ENCODE measurements around the gene SIN3A. TPM values are rescaled to one million over a fixed set of nuclear protein-coding genes. Genes with fewer than 3 reads are reported as not detected.

The SIN3A gene
- total and polyA plus RNA-seq, 4 donors = 7.6 to 67.9 (median 40.6) TPM

GRCh38 chr15:75359537-75360250, 91.8 kb downstream of the SIN3A start:
- intact Hi-C loops (cut with DNase I) = loop anchor here in 1 of 2 donors (10.0 kb wide), 1 partner anchor 265 kb away; the partner anchor contains the start of gene SNUPN
- Histone ChIP-seq H3K27ac (ENCODE audit: low read depth in 1 of 2, low read length in 2 of 2) (no peak overlapping the region), H3K36me3 (ENCODE audit: control insufficient read depth in 1 of 2, insufficient read depth in 2 of 2, low read length in 1 of 2) (peaks cover 0 to 7% of the 10 kb centered on the region in 2 donors), H3K27me3 (ENCODE audit: control insufficient read depth in 1 of 2, insufficient read depth in 2 of 2, low read length in 1 of 2) (no peaks in the 10 kb centered on the region), H3K4me3 (ENCODE audit: low read length in 2 of 2) (no peak overlapping the region), H3K9me3 (ENCODE audit: control insufficient read depth, low read length) (no peaks in the 10 kb centered on the region), H3K4me1 (ENCODE audit: control insufficient read depth in 1 of 2, insufficient read depth in 2 of 2, low read length in 2 of 2) (no peaks in the 10 kb centered on the region)
- DNase-seq (peak in 1 of 2 donors; percentile 28), ATAC-seq (ENCODE audit: low FRiP score) (no peak)
- WGBS, 2 donors = 88 to 90% methylated on average over 15 of the region's 15 CpGs

- WGBS, 2 donors = 93 to 95% methylated on average over 10 of the region's 10 CpGs
- intact Hi-C loops (cut with DNase I) = no loop called here
- Histone ChIP-seq H3K27ac (ENCODE audit: low read depth in 1 of 2, low read length in 2 of 2) (no peak overlapping the region), H3K4me3 (ENCODE audit: low read length in 2 of 2) (no peak overlapping the region), H3K4me1 (ENCODE audit: control insufficient read depth in 1 of 2, insufficient read depth in 2 of 2, low read length in 2 of 2) (no peaks in the 10 kb centered on the region), H3K36me3 (ENCODE audit: control insufficient read depth in 1 of 2, insufficient read depth in 2 of 2, low read length in 1 of 2) (peaks cover 0 to 7% of the 10 kb centered on the region in 2 donors), H3K9me3 (ENCODE audit: control insufficient read depth, low read length) (no peaks in the 10 kb centered on the region), H3K27me3 (ENCODE audit: control insufficient read depth in 1 of 2, insufficient read depth in 2 of 2, low read length in 1 of 2) (no peaks in the 10 kb centered on the region)
- DNase-seq (peak in 1 of 2 donors; percentile 26), ATAC-seq (ENCODE audit: low FRiP score) (no peak)
Measured at GRCh38 chr15:75358771-75359536, 92.5 kb downstream of the SIN3A start.

DNA sequence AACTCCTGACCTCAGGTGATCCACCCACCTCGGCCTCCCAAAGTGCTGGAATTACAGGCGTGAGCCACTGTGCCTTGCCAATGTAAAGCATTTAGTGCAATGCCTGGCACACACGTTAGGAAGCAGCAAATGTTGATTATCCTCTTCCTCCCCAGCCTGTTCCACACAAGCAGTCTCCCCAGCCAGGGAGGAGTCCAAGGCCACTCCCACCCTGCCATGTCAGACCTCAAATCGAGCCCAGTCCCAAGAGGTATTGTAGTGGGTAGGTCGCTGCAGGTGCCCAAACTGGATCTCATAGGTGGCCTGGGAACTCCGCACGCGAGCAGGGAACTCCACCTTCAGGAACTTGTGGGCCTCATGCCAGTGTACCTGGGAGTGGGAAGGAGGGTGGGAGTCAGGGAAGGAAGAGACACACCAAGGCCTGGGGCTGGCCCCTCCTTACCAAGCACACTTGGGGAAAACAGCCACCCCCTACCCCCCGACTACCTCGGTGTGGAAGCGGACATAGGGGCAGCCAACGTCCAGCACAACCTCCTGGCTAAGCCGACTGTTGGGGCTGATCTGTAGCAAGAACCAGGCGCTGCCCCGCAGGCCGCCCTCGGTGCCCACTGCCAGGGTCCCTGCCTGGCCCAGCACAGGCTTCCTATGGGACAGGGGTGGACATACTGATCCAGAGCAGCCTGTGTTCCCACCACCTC, 93.4 kb downstream of the SIN3A start:
- WGBS, 2 donors = 94 to 96% methylated on average over 17 of the region's 17 CpGs
- Histone ChIP-seq H3K4me3 (ENCODE audit: low read length in 2 of 2) (no peak overlapping the region), H3K4me1 (ENCODE audit: control insufficient read depth in 1 of 2, insufficient read depth in 2 of 2, low read length in 2 of 2) (no peaks in the 10 kb centered on the region), H3K27me3 (ENCODE audit: control insufficient read depth in 1 of 2, insufficient read depth in 2 of 2, low read length in 1 of 2) (no peaks in the 10 kb centered on the region), H3K27ac (ENCODE audit: low read depth in 1 of 2, low read length in 2 of 2) (no peak overlapping the region), H3K9me3 (ENCODE audit: control insufficient read depth, low read length) (no peaks in the 10 kb centered on the region), H3K36me3 (ENCODE audit: control insufficient read depth in 1 of 2, insufficient read depth in 2 of 2, low read length in 1 of 2) (peaks cover 0 to 7% of the 10 kb centered on the region in 2 donors)
- DNase-seq = peak in 1 of 2 donors; percentile 37
- intact Hi-C loops (cut with DNase I) = no loop called here
- ATAC-seq (ENCODE audit: low FRiP score) = no peak

GRCh38 chr15:75356517-75356916, 95.0 kb downstream of the SIN3A start:
- Histone ChIP-seq H3K27me3 (ENCODE audit: control insufficient read depth in 1 of 2, insufficient read depth in 2 of 2, low read length in 1 of 2) (no peaks in the 10 kb centered on the region), H3K27ac (ENCODE audit: low read depth in 1 of 2, low read length in 2 of 2) (no peak overlapping the region), H3K9me3 (ENCODE audit: control insufficient read depth, low read length) (no peaks in the 10 kb centered on the region), H3K4me3 (ENCODE audit: low read length in 2 of 2) (no peak overlapping the region), H3K4me1 (ENCODE audit: control insufficient read depth in 1 of 2, insufficient read depth in 2 of 2, low read length in 2 of 2) (no peaks in the 10 kb centered on the region), H3K36me3 (ENCODE audit: control insufficient read depth in 1 of 2, insufficient read depth in 2 of 2, low read length in 1 of 2) (peaks cover 0 to 7% of the 10 kb centered on the region in 2 donors)
- intact Hi-C loops (cut with DNase I) = no loop called here
- no peak for DNase-seq
- ATAC-seq (ENCODE audit: low FRiP score) = no peak
- 94 to 97% methylated on average over 20 of the region's 20 CpGs for WGBS, 2 donors

DNA sequence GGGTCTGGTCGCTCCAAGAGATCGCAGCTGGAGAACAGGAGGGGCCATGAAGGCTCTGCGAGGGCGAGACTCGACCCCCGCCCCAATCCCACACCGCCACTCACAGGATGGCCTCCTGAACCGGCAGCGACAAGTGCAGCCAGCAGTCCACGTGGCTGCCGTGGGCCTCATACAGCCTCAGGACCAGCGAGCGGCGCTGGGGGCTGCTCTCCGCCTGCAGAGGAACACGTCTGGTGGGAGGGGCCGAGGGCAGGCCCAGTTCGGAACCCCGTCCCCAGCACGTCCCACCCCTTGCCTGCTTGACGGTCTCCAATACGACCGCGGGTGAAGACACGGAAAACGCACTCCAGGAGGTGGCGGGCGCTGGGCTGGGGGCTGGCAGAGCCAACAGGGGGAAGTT, 95.5 kb downstream of the SIN3A start:
- WGBS, 2 donors = 84 to 88% methylated on average over 28 of the region's 28 CpGs
- H3K9me3 ChIP-seq (ENCODE audit: control insufficient read depth, low read length) = no peaks in the 10 kb centered on the region
- H3K36me3 ChIP-seq (ENCODE audit: control insufficient read depth in 1 of 2, insufficient read depth in 2 of 2, low read length in 1 of 2) = peaks cover 0 to 3% of the 10 kb centered on the region in 2 donors
- no peak overlapping the region for H3K27ac ChIP-seq (ENCODE audit: low read depth in 1 of 2, low read length in 2 of 2)
- intact Hi-C loops (cut with DNase I) = no loop called here
- DNase-seq (peak in 1 of 2 donors; percentile 65), ATAC-seq (ENCODE audit: low FRiP score) (no peak)
- H3K4me3 ChIP-seq (ENCODE audit: low read length in 2 of 2) = no peak overlapping the region
- no peaks in the 10 kb centered on the region for H3K27me3 ChIP-seq (ENCODE audit: control insufficient read depth in 1 of 2, insufficient read depth in 2 of 2, low read length in 1 of 2)
- H3K4me1 ChIP-seq (ENCODE audit: control insufficient read depth in 1 of 2, insufficient read depth in 2 of 2, low read length in 2 of 2) = no peaks in the 10 kb centered on the region

GRCh38 chr15:75355369-75355768, 96.1 kb downstream of the SIN3A start:
- peaks cover 0 to 3% of the 10 kb centered on the region in 2 donors for H3K36me3 ChIP-seq (ENCODE audit: control insufficient read depth in 1 of 2, insufficient read depth in 2 of 2, low read length in 1 of 2)
- 91 to 92% methylated on average over 4 of the region's 4 CpGs for WGBS, 2 donors
- DNase-seq = peak in 1 of 2 donors; percentile 46
- no peaks in the 10 kb centered on the region for H3K9me3 ChIP-seq (ENCODE audit: control insufficient read depth, low read length)
- no peak for ATAC-seq (ENCODE audit: low FRiP score)
- H3K27ac ChIP-seq (ENCODE audit: low read depth in 1 of 2, low read length in 2 of 2) = no peak overlapping the region
- H3K4me1 ChIP-seq (ENCODE audit: control insufficient read depth in 1 of 2, insufficient read depth in 2 of 2, low read length in 2 of 2) = no peaks in the 10 kb centered on the region
- intact Hi-C loops (cut with DNase I) = no loop called here
- no peaks in the 10 kb centered on the region for H3K27me3 ChIP-seq (ENCODE audit: control insufficient read depth in 1 of 2, insufficient read depth in 2 of 2, low read length in 1 of 2)
- no peak overlapping the region for H3K4me3 ChIP-seq (ENCODE audit: low read length in 2 of 2)

DNA sequence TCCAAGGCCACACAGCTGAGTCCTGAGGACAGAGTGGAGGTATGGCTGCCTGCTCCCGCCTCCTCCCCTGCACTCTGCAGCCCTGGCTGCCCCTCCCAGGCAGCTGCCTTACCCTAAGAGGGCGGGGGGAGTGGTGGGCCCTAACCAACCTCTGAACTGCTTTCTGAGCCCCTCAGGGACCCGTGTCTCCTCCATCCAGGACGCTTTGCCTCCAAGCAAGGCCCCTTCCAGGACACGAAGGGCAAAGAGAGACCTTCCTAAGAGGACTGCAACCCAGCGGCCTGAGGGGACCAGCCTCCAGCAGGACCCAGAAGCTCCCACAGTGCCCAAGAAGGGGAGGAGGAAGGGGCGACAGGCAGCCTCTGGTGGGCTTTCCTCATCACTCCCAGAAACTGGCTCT, 97.0 kb downstream of the SIN3A start:
- WGBS, 2 donors = 79 to 86% methylated on average over 7 of the region's 7 CpGs
- Histone ChIP-seq H3K4me3 (ENCODE audit: low read length in 2 of 2) (no peak overlapping the region), H3K27ac (ENCODE audit: low read depth in 1 of 2, low read length in 2 of 2) (no peak overlapping the region), H3K4me1 (ENCODE audit: control insufficient read depth in 1 of 2, insufficient read depth in 2 of 2, low read length in 2 of 2) (no peaks in the 10 kb centered on the region), H3K9me3 (ENCODE audit: control insufficient read depth, low read length) (no peaks in the 10 kb centered on the region), H3K27me3 (ENCODE audit: control insufficient read depth in 1 of 2, insufficient read depth in 2 of 2, low read length in 1 of 2) (no peaks in the 10 kb centered on the region), H3K36me3 (ENCODE audit: control insufficient read depth in 1 of 2, insufficient read depth in 2 of 2, low read length in 1 of 2) (peaks cover 0 to 3% of the 10 kb centered on the region in 2 donors)
- intact Hi-C loops (cut with DNase I) = no loop called here
- no peak for ATAC-seq (ENCODE audit: low FRiP score)
- DNase-seq = peak in 1 of 2 donors; percentile 58

DNA sequence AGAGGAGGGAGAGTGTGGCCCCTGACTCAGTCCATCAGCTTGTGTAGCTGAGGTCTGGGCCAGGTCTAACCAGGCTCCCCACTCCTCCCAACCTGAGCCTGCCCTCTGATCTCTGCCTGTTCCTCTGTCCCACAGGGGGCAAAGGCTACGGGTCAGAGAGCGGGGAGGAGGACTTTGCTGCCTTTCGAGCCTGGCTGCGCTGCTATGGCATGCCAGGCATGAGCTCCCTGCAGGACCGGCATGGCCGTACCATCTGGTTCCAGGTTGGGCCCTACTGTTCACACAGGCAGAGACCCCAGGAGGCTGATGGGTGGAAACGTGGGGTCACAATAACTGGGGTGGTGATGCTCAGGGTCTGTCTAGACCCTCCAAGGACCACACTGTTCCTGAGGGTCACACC, 97.9 kb downstream of the SIN3A start:
- H3K4me3 ChIP-seq (ENCODE audit: low read length in 2 of 2) = no peak overlapping the region
- intact Hi-C loops (cut with DNase I) = no loop called here
- 79 to 80% methylated on average over 7 of the region's 7 CpGs for WGBS, 2 donors
- H3K27me3 ChIP-seq (ENCODE audit: control insufficient read depth in 1 of 2, insufficient read depth in 2 of 2, low read length in 1 of 2) = no peaks in the 10 kb centered on the region
- DNase-seq (peak in 1 of 2 donors; percentile 49), ATAC-seq (ENCODE audit: low FRiP score) (no peak)
- H3K9me3 ChIP-seq (ENCODE audit: control insufficient read depth, low read length) = no peaks in the 10 kb centered on the region
- H3K27ac ChIP-seq (ENCODE audit: low read depth in 1 of 2, low read length in 2 of 2) = no peak overlapping the region
- peaks cover 0 to under 1% of the 10 kb centered on the region in 2 donors for H3K36me3 ChIP-seq (ENCODE audit: control insufficient read depth in 1 of 2, insufficient read depth in 2 of 2, low read length in 1 of 2)
- H3K4me1 ChIP-seq (ENCODE audit: control insufficient read depth in 1 of 2, insufficient read depth in 2 of 2, low read length in 2 of 2) = no peaks in the 10 kb centered on the region

Measured in aorta (tissue), 5 donors.